UCSD-AML1 (cell line): Measurements from ENCODE around the gene ZNF497.

Experiments used
- DNase-seq: peaks from one replicate; lab custom pipeline; 2025; ENCODE audit not compliant: unreplicated experiment; lab: John Stamatoyannopoulos, UW

ZNF497 gene

GRCh38 chr19:58367698-58368454 lies 5.3 kb upstream of the ZNF497 start:
- DNase-seq = no peak

- DNase-seq = no peak
Observed at GRCh38 chr19:58366585-58367430, 4.3 kb upstream of the ZNF497 start.

- no peak for DNase-seq
Observed at GRCh38 chr19:58364146-58364545, 1.6 kb upstream of the ZNF497 start.

- peak; percentile 80 for DNase-seq
Observed at GRCh38 chr19:58361900-58362271, 665 bp downstream of the ZNF497 start.

- DNase-seq = no peak
Observed at GRCh38 chr19:58357481-58358145, 4.9 kb downstream of the ZNF497 start.

- DNase-seq = no peak
Observed at GRCh38 chr19:58356766-58357480, 5.6 kb downstream of the ZNF497 start.

GRCh38 chr19:58355908-58356765 lies 6.4 kb downstream of the ZNF497 start:
- DNase-seq = no peak

- no peak for DNase-seq
Observed at GRCh38 chr19:58355215-58355796, 7.2 kb downstream of the ZNF497 start.

- DNase-seq = no peak
Observed at GRCh38 chr19:58354478-58355030, 8.0 kb downstream of the ZNF497 start.

- no peak for DNase-seq
Observed at GRCh38 chr19:58353717-58354477, 8.7 kb downstream of the ZNF497 start.

- no peak for DNase-seq
Observed at GRCh38 chr19:58352760-58353671, 9.5 kb downstream of the ZNF497 start, which contains the start of gene A1BG. TSS of gene A1BG (minus strand) at chr19:58353492. CDS start at chr19:58353437, 55 bp downstream.

GRCh38 chr19:58351990-58352755 lies 10.4 kb downstream of the ZNF497 start:
- DNase-seq = no peak

GRCh38 chr19:58351558-58351878 lies 11.0 kb downstream of the ZNF497 start:
- no peak for DNase-seq

- no peak for DNase-seq
Observed at GRCh38 chr19:58350871-58351557, 11.5 kb downstream of the ZNF497 start.

- DNase-seq = no peak
Observed at GRCh38 chr19:58350001-58350861, 12.3 kb downstream of the ZNF497 start.
